Measurements from ENCODE around the gene ACTRT2. TPM values are rescaled to one million over a fixed set of nuclear protein-coding genes. Genes with fewer than 3 reads are reported as not detected.

Gene ACTRT2
- total RNA-seq: not detected in 2 replicates
- total RNA-seq (2013): not detected
- not detected in 2 replicates for polyA plus RNA-seq
- polyA minus RNA-seq: not detected in 2 replicates

- no peak for TF ChIP-seq EZH2 (IDR thresholded peaks at IDR 0.05; ENCODE audit: borderline replicate concordance, insufficient read depth, low read depth, low read length, poor library complexity, severe bottlenecking)
- TF ChIP-seq, protein P1, sequence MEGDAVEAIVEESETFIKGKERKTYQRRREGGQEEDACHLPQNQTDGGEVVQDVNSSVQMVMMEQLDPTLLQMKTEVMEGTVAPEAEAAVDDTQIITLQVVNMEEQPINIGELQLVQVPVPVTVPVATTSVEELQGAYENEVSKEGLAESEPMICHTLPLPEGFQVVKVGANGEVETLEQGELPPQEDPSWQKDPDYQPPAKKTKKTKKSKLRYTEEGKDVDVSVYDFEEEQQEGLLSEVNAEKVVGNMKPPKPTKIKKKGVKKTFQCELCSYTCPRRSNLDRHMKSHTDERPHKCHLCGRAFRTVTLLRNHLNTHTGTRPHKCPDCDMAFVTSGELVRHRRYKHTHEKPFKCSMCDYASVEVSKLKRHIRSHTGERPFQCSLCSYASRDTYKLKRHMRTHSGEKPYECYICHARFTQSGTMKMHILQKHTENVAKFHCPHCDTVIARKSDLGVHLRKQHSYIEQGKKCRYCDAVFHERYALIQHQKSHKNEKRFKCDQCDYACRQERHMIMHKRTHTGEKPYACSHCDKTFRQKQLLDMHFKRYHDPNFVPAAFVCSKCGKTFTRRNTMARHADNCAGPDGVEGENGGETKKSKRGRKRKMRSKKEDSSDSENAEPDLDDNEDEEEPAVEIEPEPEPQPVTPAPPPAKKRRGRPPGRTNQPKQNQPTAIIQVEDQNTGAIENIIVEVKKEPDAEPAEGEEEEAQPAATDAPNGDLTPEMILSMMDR (IDR thresholded peaks at IDR 0.05): no peak
- ChIA-PET POLR2A (no interaction called here), CTCF (no interaction called here)
- no peak within 1 kb of the TSS for H3K4me3 ChIP-seq (ENCODE audit: control extremely low read depth in 1 of 5, extremely low read depth in 1 of 5, insufficient read depth in 1 of 5, low read depth in 2 of 5, low read length in 4 of 5)
- Mint-ChIP-seq H3K4me3 (no peak within 1 kb of the TSS), H3K27ac (no peak within 1 kb of the TSS), H3K4me1 (no peaks in the 10 kb centered on the region), H3K9me3 (ENCODE audit: insufficient read depth) (no peaks in the 10 kb centered on the region), H3K27me3 (no peaks in the 10 kb centered on the region)
- intact Hi-C loops (cut with micrococcal nuclease): no loop called here
- H3K9me3 ChIP-seq (ENCODE audit: control extremely low read depth in 1 of 3, control insufficient read depth in 2 of 3, insufficient read depth in 1 of 3, low read length in 2 of 3): no peaks in the 10 kb centered on the region
- H3K27me3 ChIP-seq (replicated peaks in 1 of 4; ENCODE audit: control extremely low read depth in 1 of 4, control insufficient read depth in 3 of 4, insufficient read depth in 4 of 4, low read length in 3 of 4): no peaks in the 10 kb centered on the region
- 78% methylated on average over 6 of the region's 8 CpGs for WGBS (ENCODE audit: insufficient coverage)
- no peak within 1 kb of the TSS for H3K9ac ChIP-seq (ENCODE audit: low read length)
- H3K79me2 ChIP-seq (ENCODE audit: control insufficient read depth, insufficient read depth, low read length): no peaks in the 10 kb centered on the region
- no peak within 1 kb of the TSS for H2AFZ ChIP-seq (ENCODE audit: insufficient read depth, low read depth, low read length, poor library complexity, severe bottlenecking)
- H3K4me1 ChIP-seq (ENCODE audit: control insufficient read depth in 2 of 2, insufficient read depth in 2 of 2, low read length in 2 of 2): no peaks in the 10 kb centered on the region
- H3K36me3 ChIP-seq (replicated peaks in 1 of 2; ENCODE audit: control extremely low read depth in 1 of 2, control insufficient read depth in 1 of 2, extremely low read depth in 1 of 2, insufficient read depth in 2 of 2, low read length in 1 of 2): no peaks in the 10 kb centered on the region
- no peak for ATAC-seq (ENCODE audit: low read depth)
- DNase-seq: no peak
- H4K20me1 ChIP-seq (ENCODE audit: control insufficient read depth, insufficient read depth, low read length, poor library complexity, severe bottlenecking): no peaks in the 10 kb centered on the region
- no peak within 1 kb of the TSS for H3K27ac ChIP-seq (ENCODE audit: low read length in 2 of 2)
- H3K4me2 ChIP-seq (replicated peaks; ENCODE audit: low read depth, low read length, poor library complexity, severe bottlenecking): no peak within 1 kb of the TSS
Measured at GRCh38 chr1:3021233-3021671, at the start of gene ACTRT2. TSS of gene ACTRT2 (plus strand) at chr1:3021467. CDS start at chr1:3021687, 220 bp downstream.

- ATAC-seq (ENCODE audit: low read depth) (no peak), DNase-seq (no peak)
- POLR2A ChIA-PET: no interaction called here
Measured at GRCh38 chr1:2971609-2972008, 49.7 kb upstream of the ACTRT2 start.

More at GRCh38 chr1:2971609-2972008, 49.7 kb upstream of the ACTRT2 start:
- no peak overlapping the region for H3K4me3 ChIP-seq (ENCODE audit: control extremely low read depth in 1 of 5, extremely low read depth in 1 of 5, insufficient read depth in 1 of 5, low read depth in 2 of 5, low read length in 4 of 5)
- peaks cover 6% of the 10 kb centered on the region for H3K4me1 Mint-ChIP-seq
- peaks cover 0 to 6% (median 0%) of the 10 kb centered on the region in 3 donors for H3K9me3 ChIP-seq (ENCODE audit: control extremely low read depth in 1 of 3, control insufficient read depth in 2 of 3, insufficient read depth in 1 of 3, low read length in 2 of 3)
- peaks cover 0 to 10% (median 1%) of the 10 kb centered on the region in 4 experiments for H3K27me3 ChIP-seq (replicated peaks in 1 of 4; ENCODE audit: control extremely low read depth in 1 of 4, control insufficient read depth in 3 of 4, insufficient read depth in 4 of 4, low read length in 3 of 4)
- peaks cover 3% of the 10 kb centered on the region for H3K27me3 Mint-ChIP-seq
- CTCF ChIA-PET: no interaction called here
- 95% methylated on average over 9 of the region's 9 CpGs for WGBS (ENCODE audit: insufficient coverage)
- no peak overlapping the region for H2AFZ ChIP-seq (ENCODE audit: insufficient read depth, low read depth, low read length, poor library complexity, severe bottlenecking)
- H3K79me2 ChIP-seq (ENCODE audit: control insufficient read depth, insufficient read depth, low read length): no peaks in the 10 kb centered on the region
- intact Hi-C loops (cut with micrococcal nuclease): no loop called here
- no peaks in the 10 kb centered on the region for H4K20me1 ChIP-seq (ENCODE audit: control insufficient read depth, insufficient read depth, low read length, poor library complexity, severe bottlenecking)
- H3K4me1 ChIP-seq (ENCODE audit: control insufficient read depth in 2 of 2, insufficient read depth in 2 of 2, low read length in 2 of 2): peaks cover 0 to 16% of the 10 kb centered on the region in 2 donors
- no peak overlapping the region for H3K27ac Mint-ChIP-seq
- TF ChIP-seq, protein P1 (IDR thresholded peaks at IDR 0.05): no peak
- no peak for TF ChIP-seq EZH2 (IDR thresholded peaks at IDR 0.05; ENCODE audit: borderline replicate concordance, insufficient read depth, low read depth, low read length, poor library complexity, severe bottlenecking)
- no peaks in the 10 kb centered on the region for H3K9me3 Mint-ChIP-seq (ENCODE audit: insufficient read depth)
- no peak overlapping the region for H3K9ac ChIP-seq (ENCODE audit: low read length)
- H3K4me3 Mint-ChIP-seq: no peak overlapping the region
- H3K36me3 ChIP-seq (replicated peaks in 1 of 2; ENCODE audit: control extremely low read depth in 1 of 2, control insufficient read depth in 1 of 2, extremely low read depth in 1 of 2, insufficient read depth in 2 of 2, low read length in 1 of 2): no peaks in the 10 kb centered on the region
- H3K27ac ChIP-seq (ENCODE audit: low read length in 2 of 2): no peak overlapping the region
- H3K4me2 ChIP-seq (replicated peaks; ENCODE audit: low read depth, low read length, poor library complexity, severe bottlenecking): no peak overlapping the region
